ENCODE results near the gene CNIH2.

GRCh38 chr11:66233301-66233700 is 44.7 kb upstream of the CNIH2 start:
- TF ChIP-seq MXD4 (CRISPR knock-in tag; IDR thresholded peaks at IDR 0.05; ENCODE audit: borderline replicate concordance), result no peak
- TF ChIP-seq TP53 (CRISPR knock-in tag; IDR thresholded peaks at IDR 0.05), result no peak
- no peak for TF ChIP-seq NFE2L1 (CRISPR knock-in tag; IDR thresholded peaks at IDR 0.05)
- no peak for TF ChIP-seq CTCF (IDR thresholded peaks at IDR 0.05)
- no peak for TF ChIP-seq FOXP1 (CRISPR knock-in tag; IDR thresholded peaks at IDR 0.05; ENCODE audit: borderline replicate concordance)
- no peak for TF ChIP-seq ZBTB21 (CRISPR knock-in tag; IDR thresholded peaks at IDR 0.05; ENCODE audit: borderline replicate concordance)
- TF ChIP-seq RELA (CRISPR knock-in tag; IDR thresholded peaks at IDR 0.05; ENCODE audit: borderline replicate concordance), result no peak
- TF ChIP-seq JUN (CRISPR knock-in tag; IDR thresholded peaks at IDR 0.05), result no peak
- no peak for TF ChIP-seq ATF2 (CRISPR knock-in tag; IDR thresholded peaks at IDR 0.05; ENCODE audit: borderline replicate concordance, low read depth)

All from WTC11 (cell line).